Retina (tissue), 1 donor: ENCODE data around the gene ACADVL.

Experiments
- DNase-seq: peaks from one replicate; pipeline ENCODE4 v3.0.0-alpha.2; 2016

Gene ACADVL

DNA sequence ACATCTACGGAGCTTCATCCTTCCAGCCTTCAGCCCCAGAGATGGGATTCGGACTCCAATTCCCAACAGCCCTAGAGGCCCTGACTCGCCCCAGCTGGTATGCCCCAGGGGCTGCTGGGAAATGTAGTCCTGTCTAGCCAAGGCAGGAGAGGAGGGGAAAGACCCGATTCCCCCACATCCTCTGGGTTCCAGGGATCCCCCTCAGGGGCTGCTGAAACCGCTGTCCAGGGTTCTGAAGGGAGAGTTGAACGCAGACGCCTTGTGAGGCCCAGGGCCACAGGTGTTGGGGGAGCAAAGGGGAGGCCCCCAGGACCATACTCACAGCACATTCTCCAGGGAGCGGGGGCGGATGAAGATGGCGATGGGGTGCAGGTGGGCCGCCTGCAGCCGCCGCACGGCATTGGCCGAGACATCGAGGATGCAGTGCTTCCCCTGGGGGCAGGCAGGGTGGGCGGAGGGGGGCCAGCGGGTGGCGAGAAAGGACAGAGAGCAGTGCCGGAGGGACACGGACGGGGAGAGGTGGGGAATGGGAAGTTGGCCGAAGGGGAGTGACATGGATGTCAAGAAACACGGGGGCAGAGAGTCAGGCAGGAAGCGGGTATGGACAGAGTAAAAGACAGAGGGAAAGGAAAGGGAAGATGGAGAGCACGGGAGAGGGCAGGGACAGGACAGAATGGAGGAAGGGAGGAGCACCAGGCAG, 28.0 kb upstream of the ACADVL start:
- peak; percentile 82 for DNase-seq

DNA sequence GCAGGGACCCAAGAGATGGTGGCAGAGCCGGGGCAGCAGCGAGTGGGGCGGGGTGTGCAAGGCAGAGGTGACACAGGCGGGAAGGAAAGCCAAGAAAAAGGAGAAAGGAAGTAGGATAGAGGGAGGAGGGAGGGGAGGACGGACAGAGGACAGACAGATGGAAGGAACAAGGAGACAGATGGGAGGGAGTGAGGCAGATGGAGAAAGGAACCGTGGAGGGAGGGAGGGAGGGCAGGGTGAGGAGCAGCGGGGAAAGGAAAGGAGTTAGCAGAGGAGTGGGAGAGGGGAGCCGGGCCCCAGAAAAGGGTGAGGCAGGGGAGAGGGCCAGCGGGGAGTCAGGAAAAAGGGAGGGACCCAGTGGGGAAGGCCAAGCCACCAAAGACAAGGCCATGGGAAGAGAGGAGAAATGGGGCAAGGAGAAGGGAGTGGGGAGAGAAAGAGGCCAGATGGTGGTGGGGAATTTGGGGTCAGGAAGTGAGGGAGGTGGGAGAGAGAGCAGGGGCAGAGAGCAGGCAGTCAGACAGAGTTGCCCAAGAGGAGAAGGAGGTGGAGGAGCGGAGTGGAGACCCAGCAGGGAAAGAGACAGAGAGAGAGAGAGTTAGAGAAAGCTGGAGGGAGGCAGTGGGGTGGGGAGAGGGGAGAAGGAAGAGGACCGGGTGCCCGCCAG, 27.3 kb upstream of the ACADVL start:
- peak; percentile 59 for DNase-seq

DNA sequence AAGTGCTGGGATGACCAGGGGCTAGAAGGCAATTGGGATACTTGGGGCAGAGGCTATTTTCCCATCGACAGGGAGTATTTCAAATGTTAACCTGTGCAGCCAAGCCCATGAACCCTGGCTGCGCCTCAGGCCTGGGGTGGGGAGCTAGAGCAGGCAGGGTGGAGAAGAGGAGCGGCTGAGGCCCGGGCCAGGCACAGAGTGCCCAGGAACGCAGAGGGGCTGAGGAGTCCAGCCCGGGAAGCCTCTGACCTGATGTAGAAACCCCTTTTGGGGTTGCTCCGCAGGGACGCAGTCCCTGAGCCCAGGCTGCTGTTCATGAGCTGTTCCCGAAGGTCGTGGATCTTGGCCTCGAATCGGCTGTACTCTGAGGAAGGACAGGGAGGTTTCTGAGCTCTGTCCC, 23.8 kb upstream of the ACADVL start:
- DNase-seq, result no peak

DNA sequence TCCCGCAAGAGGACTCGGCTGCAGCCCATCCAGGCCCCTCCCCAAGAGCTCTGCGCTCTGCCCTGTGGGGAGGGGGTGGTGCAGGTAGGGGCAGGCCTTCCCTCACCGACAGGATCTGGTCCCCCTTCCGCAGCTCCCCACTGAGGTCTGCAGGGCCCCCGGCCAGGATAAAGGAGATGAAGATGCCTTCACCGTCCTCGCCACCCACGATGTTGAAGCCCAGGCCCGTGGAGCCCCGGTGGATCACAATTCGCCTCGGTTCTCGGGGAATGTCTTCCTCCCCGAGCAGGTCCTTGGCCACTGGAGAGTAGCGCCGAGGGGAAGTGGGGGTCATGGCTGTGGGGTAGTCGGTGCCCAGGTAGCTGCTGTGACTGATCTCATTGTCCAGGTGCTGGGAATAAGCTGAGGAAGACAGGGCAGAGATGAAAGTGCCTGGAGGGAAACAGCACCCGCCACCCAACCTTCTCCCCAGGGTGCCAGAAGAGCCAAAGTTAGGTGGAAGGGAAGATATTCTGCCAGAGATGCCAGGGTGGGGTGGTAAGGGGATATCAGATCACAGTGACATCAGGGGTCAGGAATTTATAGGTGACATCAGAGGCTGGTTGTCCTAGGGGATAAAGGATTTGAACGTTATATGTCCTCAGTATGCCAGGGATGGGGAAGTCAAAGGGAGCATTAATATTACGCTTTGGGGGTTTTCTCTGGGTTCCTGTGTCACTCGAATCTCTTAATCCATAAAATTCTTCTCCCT, 22.9 kb upstream of the ACADVL start:
- no peak for DNase-seq

DNA sequence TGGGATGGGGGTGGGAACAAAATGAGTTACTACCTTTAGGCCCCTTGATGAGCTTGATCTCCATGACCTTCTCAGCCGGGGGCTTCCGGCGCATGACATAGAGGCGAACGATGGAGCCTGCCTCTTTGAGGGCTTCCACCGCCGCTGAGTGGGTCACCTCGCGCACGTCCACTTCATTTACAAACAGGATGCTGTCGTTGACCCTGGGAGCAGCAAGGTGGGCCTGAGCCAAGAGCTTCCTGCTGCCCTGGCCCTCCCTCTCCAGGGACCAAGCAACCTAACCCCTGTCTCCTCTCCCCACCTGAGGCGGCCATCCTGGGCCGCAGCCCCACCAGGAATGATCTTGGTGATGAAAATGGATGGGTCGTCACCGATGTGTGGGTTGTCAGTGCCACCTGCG, 16.3 kb upstream of the ACADVL start:
- no peak for DNase-seq

DNA sequence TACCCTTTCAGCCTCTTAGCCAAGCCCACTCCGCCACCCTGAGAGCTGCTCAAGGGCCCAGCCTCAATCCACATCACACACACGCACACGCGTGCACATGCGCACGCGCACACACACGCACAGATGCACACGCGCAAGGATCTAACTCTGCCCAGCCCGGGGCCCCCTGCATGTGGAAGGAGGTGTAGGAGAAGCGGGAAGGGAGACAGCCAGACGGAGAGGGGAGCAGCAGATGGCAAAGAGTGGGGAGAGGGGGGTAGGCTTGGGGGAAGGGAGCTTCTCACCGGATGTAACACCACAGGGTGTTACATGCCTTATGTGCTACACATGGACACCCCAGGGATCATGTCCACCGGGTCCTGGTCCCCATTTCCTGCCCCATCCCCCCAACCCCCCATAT, 15.4 kb upstream of the ACADVL start:
- peak; percentile 62 for DNase-seq

DNA sequence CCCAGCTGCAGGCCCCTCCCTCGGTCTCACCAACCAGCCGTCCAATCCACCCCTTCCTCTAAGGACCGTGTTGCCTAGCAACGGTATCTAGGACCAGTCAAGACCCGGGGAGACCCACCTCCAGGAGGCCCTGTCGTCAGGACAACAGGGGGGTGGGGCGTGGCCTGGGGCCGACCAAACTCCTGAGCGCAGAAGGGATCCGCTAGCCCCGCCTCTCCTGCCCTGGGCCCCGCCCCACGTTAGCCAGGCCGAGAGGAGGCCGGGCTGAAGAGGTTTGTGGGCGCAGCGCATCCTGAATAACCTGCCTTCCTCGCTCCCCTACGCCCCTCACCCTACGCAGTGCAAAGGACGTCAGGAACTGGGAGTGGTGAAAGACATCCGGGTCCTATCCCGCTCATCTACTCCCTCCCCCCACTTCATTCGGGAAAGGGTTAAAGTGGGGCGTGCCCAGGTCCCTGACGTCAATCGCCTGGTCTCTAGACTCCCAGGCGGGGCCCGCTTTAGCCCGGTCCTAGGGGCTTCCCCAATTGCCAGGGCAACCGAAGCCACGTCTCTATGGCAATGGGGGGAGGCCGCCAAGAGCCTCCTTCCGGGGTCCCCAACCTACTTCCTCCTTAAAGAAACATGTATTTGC, 14.8 kb upstream of the ACADVL start:
- peak; percentile 97 for DNase-seq

DNA sequence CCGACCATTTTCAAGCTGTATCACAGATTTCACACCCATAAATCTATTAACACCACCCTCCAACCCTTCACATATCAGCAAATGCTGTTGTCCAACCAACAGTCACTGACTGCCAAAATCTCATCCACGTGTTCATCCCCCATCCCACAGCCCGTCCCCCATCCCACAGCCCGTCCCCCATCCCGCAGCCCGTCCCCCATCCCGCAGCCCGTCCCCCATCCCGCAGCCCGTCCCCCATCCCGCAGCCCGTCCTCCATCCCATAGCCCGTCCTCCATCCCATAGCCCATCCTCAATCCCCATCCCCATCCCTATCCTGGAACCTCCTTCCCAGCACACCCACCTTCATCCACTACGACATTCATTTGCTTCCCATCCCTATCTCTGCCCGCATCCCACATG, 14.2 kb upstream of the ACADVL start:
- DNase-seq, result no peak

DNA sequence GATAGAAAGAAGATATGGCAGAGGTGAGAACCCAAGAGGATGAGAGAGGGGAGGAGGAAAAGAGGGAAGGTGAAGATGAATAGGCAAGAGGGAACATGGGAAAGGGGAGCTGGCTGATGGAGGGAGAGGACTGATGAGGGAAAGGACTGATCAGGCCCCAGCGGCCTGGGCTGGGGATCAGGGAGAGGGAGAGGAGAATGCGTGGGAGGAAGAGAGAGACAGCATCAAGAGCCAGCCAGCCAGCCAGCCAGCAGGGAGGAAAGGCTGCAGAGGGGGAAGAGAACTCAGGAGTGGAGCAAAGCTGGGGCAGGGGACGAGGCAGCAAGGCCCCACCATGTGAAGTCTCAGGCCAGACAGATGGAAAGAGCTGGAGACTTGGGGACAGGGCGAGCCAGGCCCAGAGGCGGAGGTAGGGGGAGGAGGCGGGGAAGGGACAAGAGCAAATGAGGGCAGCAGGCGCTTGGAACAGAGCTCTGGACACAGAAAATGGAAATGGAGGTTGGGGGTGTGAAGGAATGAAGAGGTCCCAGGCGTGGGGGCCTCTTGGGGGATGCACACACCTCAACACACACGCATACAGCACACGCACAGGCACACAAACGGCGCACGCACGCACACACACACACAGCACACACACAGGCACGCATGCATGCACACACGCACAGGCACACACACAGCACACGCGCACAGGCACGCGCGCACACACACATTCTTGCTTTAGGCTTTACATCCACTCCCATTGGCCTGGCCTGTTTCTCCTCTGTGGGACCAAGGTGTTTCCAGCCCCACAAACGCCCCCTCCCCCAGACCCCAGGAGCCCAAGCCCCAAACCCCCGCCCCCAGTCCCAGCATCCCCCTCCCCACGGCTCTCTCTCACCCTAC, 12.4 kb upstream of the ACADVL start:
- DNase-seq, result no peak

DNA sequence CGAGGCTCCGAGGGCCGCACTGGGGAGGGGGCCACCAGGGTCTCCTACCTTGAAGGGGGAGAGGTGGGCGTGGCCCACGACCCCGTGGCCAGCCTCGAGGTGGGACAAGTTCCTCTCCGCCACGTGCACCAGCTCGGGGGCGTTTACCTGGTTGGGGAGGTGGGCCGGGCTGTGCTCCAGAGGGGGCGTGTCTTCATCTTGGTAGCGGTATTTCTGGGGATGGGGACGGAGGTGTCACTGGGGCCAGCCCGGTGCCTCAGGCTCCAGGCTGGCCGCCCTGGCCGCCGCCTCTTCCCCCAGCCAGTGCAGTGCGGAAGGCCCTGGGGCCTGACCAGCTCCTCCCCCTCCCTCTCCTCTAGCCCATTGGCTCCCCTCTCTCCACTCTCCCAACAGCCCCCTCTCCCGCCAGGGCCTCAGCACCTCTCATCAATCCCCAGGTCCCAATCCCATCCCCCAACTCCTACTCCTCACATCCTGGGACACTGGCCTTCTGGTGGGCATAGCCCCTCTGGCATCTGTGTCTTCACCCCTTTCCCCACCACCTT, 11.6 kb upstream of the ACADVL start:
- peak; percentile 58 for DNase-seq

DNA sequence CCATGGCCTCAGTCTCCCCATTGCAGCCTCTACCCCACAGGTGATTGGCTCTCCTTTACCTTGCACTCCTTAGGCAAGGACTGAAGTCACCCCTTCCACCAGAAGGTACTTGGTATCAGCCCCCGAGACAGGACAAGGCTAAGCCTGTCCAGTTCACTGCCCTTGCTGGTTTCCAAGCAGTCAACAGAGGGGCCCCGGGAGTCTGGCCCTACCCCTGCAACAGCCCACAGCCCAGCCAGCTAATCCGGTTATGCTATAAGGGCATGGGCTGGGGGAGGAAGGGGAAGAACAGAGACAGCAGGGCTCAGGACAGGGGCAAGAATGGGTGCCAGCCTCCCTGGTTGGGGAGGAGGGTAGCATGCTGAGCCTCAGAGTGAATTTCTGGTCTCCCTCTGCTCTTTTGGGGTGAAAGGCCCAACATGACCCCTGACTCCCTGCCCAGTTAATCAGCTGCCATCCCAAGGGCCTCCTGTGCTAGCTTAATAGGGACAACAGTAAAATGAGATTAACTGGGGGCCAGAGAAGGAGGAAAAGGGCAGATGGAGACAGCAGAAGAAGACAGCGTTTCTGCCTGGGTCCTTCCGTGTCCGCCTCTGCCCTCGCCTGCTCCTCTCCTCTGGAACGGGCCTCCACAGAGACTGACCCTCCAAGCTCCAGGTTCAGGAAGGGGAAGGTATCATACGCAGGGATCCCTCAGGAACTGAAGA, 10.8 kb upstream of the ACADVL start:
- DNase-seq, result no peak

DNA sequence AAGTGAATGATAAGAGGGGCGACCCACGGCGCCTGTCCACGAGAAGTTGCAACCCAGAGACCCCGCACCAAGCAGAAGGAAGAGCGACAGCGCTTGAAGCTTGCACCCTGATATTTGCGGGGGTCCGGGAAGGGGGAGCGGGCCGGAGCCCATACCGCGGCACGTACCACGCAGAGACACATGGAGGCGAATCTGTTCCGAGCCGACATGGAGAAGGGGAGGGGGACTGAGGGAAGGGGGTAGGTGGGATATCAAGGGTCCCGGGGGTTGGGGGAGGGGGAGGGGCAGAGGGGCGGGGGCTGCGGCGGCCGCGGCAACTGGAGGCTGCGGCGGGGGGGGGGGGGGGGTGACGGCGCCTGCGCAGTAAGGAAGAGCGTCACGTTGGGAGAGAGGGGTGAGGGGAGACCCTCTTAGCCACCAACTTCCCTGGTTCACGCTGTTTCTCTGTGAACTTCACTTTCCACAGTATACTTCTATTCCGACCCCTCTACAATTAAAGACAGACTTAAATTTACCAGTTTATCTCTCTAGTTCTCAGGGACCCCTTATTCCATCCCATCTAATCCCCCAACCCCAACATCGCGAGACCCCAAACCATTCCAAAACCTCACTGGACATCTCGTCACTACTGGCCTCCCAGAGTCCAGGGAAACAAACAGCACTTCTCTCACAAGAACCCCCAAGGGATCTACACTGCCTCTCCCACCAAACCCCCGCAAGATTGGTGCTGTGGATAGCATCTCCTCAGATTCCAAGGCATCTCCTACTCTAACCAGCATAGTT, 8.1 kb upstream of the ACADVL start:
- DNase-seq, result no peak

DNA sequence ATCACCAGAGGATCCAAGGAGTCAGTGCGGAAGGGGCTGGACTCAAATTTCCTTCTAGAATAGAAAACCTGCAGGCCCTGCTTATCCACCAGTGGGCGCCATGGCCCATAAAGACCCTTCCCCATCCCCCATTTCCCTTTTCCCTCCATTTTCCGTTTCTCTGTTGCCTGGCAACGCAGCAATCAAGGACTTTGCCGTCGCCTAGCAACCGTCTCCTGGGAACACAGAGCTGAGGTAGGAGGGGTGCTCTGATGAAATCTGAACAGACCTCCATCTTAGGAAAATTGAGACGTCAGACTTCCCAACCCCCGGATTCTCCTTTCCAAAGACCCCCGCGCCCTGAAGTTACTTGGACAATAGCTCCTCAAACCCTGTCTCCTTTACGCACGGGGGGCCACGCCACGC, 5.8 kb upstream of the ACADVL start:
- DNase-seq, result peak; percentile 98

DNA sequence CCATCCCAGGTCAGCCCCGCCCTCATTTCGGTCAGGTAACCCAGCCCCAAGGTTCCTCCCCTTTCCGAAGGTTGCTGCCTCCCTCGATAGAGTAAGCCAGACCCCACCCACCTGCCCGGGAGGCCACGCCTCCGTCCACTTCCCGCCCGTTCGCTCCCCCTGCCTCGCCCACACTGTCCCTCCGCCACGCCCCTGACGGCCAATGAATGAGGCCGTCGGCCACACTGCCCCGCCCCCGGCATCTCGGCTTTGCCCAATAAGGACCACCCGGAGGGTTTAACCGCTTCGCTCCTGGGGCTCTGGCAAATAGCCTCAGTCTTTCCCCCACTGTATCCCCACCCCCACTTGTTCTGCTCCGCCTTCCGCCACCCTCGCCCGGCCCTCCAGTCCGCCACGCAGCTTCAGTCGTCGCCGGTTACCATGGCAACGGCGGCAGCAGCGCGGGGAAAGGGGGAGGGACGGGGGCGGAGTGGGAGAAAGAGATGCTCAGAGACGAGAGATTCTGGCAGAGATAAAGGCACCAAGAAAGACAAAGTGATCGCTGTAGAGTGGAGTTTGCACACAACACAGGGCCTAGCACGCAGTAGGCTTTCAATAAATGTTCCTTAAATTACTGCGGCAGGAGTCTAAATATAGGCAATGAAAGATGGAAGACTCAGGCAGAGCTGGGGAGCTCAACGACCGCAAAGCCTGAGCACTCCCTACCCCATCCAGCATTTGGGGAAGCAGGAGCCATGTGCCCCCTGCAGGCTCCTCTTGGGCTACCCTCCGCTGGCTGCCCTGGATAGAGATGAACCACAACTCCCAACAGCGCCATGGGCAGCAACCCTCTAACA, 5.2 kb upstream of the ACADVL start:
- peak; percentile 99 for DNase-seq

DNA sequence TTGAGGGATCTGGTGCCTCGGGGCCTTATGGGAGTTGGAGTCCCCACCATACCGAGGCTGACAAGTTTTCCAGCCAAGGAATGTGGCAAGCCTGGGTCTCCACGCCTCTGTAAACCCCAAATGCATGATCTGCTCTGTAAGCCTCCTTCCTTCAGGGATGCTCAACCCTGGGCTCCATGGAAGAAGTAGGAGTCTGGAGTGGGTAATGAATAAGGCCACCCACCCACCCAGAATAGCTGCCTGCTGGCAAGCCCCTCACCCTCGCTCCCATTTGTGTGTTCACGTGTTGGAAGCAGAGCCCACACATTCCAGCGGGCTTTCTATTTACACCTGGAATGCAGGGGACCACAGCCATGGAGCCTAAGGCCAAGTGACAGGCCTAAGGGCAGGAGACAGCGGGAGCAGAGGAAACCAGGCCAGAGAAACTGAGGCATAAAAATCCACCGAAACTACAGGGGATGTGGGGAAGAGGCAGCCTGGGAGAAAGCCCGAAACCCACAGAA, 4.6 kb upstream of the ACADVL start:
- no peak for DNase-seq

DNA sequence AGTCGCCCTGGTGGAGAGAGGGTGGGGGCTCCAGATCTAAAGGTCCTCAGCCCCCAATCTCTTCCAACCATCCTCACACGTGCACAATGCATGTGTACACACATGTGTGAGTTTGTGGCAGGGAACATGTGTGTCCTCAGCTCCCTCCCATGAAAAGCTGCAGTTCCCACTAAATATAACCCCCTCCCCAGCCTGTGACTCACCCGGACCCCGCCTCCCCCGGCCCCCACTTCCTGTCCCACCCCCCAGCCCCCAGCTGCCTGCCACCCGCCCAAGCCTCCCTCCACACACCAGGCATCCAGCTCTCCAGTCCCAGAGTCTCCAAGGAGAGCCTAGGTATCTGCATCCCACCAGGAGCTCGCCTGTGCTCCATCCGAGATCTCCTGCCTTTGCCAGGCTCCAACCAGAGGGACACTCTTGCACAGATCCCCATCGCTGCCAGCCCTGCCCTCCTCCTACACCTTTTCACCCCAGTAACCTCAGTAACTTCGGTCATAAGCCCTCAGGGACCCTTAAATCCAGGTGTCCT, 4.0 kb upstream of the ACADVL start:
- DNase-seq, result no peak

DNA sequence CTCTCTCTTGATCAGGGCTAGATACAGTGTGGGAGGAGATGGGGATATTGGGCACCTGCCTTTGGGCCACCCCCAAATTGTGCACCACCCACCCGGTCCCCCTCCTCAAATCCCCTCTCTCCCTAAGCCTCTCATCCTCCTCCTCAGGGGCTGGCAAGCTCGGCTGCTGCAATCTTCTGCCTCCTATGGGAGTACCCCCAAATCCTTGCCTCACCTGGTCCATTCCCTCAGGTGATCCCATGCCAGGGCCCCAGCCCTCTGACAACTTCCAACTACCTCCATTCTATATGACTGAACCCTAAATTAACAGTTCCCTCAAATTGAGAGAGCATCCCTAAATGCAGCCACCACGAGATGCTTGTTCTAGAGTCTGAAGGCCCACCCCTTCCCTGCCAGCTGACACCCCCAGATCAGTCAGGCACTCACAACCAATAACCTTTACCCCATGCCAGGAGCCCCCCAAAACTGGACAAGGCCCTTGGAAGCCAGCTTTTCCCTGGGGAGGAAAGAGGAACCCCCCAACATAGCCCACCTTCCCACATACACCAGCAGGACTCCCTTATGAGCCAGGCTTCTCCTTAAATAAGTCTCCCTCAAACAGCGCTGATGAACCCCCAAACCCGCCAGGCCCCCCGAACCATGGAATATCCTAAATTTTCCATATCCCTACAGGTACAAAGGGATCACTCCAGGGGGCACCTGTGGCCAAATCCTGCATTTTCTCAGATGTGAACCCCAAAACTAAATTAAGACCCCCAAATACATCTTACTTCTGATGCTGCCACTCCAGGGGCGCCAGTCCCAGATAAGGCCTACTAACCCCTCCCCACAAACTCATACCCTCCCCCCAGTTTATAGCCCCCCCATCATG, 3.3 kb upstream of the ACADVL start:
- no peak for DNase-seq
